Islet precursor cell (in vitro differentiated cells): Measurements from ENCODE around the gene TIMM8A.
"Not testable (repeated sequence)": the region's sequence is repeated elsewhere in the genome, so short reads cannot be mapped to it uniquely, and the experiment has no call there.

Source experiments
- DNase-seq: peaks from one replicate; pipeline ENCODE4 v3.0.0-alpha.2; 2018

TIMM8A gene

GRCh38 chrX:101357166-101357795, 8.7 kb upstream of the TIMM8A start:
- no peak for DNase-seq

DNA sequence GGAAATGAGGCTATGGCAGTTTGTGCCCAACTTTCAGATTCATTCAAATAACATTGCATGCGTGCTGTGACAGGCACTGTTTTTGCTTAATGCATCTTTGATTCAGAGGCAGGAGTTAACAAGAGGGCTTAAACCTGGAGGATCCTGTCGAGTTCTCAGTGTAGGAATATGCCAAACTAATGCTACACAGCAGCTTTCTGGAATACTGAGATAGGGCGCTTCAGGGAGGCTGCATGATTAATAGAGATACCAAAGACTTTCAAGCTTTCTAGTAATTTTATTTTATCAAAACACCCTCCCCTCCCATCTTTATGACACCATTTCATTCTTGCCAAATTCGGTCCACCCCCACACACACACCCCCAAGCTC, 636 bp upstream of the TIMM8A start:
- DNase-seq = no peak

GRCh38 chrX:101347859-101348451, 587 bp downstream of the TIMM8A start:
- DNase-seq = peak; percentile 52

GRCh38 chrX:101337776-101338271, 10.7 kb downstream of the TIMM8A start:
- DNase-seq = no peak

DNA sequence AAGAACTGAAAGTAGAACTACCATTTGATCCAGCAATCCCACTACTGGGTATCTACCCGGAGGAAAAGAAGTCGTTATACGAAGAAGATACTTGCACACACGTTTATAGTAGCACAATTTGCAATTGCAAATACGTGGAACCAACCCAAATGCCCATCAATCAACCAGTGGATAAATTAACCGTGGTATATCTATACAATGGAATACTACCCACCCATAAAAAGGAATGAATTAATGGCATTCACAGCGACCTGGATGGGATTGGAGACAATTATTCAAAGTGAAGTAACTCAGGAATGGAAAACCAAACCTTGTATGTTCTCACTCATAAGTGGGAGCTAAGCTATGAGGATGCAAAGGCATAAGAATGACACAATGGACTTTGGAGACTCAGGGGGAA, 14.2 kb downstream of the TIMM8A start:
- DNase-seq = not testable (repeated sequence)

- DNase-seq = not testable (repeated sequence)
These were observed 21.9 kb downstream of the TIMM8A start for GRCh38 chrX:101326600-101326999.

DNA sequence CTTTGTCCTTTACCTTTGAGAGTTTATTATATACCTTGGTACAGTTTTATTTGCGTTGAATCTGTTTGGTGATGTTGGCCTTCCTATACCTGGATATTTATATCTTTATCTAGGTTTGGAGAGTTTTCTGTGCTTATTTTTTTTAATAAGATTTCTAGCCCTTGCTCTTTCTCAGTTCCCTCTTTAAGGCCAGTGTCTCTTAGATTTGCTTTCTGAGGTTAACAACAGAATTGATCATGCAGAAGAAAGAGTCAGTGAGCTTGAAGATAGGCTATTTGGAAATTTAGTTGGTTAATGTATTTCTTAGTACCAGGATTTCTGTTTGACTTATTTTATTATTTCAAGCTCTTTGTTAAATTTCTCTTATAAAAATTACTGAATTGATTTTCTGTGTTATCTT, 44.8 kb downstream of the TIMM8A start:
- DNase-seq = no peak
